HG02884 (cell line): Measurements from ENCODE around the gene NDUFV1.
"Not testable (repeated sequence)": the region's sequence is repeated elsewhere in the genome, so short reads cannot be mapped to it uniquely, and the experiment has no call there.

Experiments
- ATAC-seq: cut with Tn5 transposase; IDR thresholded peaks from one replicate; pipeline ENCODE4 v1.9.1; 2021; ENCODE audit warnings: mild to moderate bottlenecking, moderate library complexity; ENCODE audit not compliant: unreplicated experiment

NDUFV1 gene

DNA sequence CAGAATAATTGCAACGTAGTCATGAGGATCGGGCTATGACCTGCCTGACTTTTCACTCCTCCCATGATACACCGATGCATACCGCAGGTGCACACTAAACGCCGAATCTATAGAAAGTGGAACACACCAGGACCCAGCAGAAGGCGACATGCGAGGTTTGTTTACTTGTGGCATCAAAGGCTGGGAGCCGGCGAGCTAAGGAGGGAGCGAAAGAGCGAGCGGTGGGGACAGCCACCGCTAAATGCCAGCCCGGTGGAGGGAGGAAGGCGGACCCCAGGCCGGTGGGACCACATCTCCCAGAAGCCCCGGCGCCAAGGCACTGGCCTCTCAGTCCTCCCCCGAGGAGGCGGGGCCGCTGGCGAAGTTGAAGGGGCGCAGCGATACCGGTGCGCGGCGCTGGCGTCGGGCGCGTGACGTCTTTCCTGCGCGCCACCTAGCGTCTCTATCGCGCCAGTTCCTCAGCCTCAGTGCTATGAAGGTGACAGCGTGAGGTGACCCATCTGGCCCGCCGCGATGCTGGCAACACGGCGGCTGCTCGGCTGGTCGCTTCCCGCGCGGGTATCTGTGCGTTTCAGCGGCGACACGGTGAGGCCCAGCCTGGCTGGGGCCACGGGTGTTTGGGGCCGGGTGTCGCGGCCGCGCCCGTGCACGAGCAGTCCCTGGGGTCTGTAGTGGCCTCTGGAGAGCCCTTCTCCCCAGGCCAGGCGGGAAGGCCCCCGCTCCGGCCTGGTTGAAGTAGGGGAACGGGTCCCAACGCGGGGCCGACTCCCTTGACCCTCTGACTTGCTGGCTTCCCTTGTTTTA lies at the start of gene NDUFV1:
Gene NDUFV1 (plus strand): TSS at position 445 of the 804 bp plus-strand sequence. CDS start 69 bp downstream, at position 514.
- peak; percentile 93 for ATAC-seq

- no peak for ATAC-seq
These were observed 48.5 kb upstream of the NDUFV1 start for GRCh38 chr11:67558084-67558772.

DNA sequence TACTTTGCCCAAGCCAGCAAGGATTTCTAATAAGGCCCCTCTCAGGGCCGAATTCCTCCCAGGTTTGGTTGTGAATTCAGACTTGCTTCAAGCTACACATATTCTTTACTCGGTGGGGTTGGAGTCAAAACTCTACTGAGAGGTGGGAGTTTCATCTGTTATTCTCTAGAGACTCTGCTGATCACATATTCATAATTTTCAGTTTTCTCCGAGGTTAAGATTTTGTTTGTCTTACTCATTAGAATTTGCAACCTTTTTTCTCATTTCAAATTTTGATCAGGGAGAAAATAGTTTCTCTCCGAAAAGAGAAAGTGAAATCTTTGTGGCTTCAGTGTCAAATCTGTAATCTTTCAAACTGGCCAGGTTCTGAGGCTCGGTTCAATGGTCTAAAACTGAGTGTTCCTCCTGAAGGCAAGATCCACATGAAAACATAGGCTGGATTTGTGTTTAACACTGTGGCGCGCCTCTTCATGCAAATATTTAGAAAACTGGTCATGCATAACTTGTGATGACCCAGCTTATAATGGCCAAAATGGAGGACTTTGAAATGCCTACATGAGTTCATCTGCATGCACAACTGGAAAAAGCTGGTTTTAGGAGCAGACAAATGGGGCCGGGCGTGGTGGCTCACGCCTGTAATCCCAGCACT lies 44.6 kb upstream of the NDUFV1 start:
- no peak for ATAC-seq

DNA sequence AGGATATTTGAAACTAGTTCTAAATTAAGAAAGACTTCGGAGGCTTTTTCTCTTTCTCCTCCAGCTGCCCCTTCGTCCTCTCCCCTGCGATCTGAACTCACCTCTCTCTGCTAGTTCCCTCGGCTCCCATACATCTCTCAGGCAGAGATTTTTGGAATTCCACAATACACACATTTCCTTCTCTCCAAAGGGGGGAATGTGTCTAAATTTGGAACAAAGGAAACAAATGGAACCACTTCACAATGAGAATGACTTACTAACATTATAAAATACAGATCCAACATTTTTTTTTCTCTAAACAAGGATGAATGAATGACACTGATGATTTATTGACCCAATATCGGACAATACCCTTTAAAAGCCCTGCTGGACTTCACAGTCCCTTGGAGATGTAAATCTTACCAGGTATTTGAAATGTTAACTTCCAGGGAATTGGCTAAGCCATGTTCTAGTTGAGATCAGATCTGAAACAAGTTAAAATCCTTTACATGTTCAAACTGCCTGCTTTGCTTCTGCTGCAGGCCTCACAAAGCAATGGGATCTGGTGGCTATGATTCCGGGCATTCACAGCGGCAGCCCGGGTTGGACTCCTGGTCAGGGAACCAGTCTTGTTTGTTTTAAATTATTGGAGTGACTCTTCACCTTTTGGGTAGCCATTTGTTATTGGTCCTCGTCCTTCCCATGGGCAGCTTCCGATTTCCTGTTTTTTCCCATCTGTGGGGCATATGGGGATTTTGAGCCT lies 43.6 kb upstream of the NDUFV1 start:
- ATAC-seq, result no peak

- not testable (repeated sequence) for ATAC-seq
These were observed 43.0 kb upstream of the NDUFV1 start for GRCh38 chr11:67563705-67564114.

- no peak for ATAC-seq
These were observed 42.5 kb upstream of the NDUFV1 start for GRCh38 chr11:67564230-67564629.

DNA sequence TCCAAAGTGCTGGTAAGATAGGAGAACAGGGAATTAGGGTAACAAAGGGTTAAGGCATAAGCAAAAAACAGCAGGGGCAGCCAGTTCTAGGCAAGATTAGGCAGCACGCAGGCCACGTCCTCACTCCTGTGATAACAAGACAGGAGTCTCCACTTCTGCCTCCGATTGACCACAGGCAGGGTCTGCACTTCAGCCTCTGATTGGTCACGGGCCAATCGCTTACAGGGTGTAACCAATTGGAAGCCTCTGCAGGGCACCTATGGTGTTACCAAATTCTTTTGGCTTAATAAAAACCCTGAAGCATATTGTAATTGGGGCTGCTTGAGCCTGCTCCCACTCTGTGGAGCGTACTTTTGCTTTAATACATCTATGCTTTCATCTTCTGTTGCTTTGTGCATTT lies 35.3 kb upstream of the NDUFV1 start:
- ATAC-seq, result no peak

DNA sequence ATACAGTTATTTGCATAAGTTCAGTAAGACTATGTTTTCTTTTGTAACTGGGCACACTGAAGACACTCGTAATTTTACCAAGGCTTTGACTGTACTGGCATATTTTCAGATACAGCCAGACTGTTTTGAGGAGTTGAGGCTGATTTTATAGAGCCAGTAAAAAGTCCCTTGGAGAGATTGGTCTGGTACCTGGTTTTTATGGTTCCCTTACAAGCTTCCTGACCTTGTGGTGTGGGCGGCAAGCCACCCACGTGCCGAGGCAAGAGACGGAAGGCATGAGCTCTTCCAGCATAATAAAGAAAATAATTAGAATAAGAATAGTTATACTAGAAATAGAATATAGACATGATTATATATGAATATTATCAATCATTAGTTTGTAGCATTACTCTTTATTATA lies 34.4 kb upstream of the NDUFV1 start:
- no peak for ATAC-seq

DNA sequence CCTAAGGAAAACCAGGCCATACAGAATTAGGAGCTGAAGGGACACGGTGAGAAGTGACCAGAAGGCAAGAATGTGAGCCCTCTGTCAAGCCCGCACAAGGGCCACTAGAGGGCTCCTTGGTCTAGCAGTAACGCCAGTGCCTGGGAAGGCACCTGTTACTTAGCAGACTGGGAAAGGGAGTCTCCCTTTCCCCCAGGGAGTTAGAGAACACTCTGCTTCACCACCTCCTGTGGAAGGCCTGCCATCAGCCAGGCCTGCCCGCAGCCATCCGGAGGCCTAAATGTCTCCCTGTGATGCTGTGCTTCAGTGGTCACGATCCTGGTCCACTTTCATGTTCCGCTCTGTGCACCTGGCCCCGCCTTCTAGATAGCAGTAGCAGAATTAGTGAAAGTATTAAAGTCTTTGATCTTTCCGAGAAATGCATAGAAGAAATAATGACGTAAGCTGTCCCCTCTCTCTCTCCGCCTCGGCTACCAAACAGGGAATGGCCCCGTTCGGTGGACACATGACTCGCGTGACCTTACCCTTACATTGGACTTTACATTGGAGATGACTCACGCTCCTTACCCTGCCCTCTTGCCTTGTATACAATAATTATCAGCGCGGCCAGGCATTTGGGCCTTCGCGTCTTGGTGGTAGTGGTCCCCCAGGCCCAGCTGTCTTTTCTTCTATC lies 33.9 kb upstream of the NDUFV1 start:
- ATAC-seq, result no peak

DNA sequence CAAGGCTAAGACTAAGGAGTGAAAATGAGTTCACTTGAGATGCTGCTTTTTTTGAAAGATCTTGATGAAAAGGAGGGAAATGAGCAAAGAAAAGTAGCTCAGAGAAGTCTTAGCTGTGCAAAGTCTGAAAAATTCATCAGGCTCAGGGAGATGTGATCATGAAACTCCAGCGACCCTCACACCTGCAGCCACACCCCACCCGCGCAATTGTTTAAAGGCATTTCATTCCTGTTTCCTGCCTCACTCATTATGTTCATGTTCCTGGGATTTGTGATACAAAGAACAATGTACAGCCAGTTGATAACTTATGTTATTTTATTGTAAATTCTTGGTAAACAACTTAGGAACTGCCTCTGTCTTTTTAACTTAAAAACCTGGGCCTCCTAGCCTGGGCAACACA lies 31.8 kb upstream of the NDUFV1 start:
- no peak for ATAC-seq

DNA sequence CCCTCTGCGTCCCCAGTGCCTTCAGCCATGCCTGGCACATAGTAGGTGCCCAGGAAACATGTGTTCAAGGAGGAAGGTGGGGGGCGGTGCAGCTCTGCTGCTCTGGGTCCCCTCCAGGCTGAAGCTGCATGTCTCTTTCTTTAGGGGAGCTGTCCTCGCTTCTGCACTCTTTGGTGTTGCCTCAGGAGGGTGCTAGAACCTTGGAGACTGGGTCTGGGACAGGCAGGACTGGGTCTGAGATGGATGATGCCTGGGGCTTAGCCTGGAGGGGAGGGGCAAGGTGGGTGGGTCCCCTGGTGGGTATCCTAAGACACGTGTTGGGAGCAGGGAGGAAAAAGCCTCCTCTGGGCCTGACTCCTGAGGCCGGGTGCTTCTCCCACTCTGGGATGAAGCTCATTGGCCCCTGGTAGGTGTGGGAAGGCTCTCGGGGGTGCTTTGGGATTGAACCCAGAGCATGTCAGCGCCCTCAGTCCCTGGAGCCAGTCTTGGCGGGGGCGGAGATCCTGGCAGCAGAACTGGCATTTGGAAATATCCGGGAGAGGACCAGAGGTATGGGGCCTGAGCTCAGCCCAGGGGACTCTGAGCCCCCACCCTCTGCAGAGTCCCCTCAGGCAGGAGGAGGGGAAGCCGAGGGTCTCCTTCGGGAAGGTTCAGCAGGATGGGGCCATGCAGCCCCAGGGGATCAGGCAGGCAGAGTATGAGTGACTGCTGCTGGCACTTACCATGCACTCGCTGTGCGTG lies 29.8 kb upstream of the NDUFV1 start:
- ATAC-seq, result no peak

DNA sequence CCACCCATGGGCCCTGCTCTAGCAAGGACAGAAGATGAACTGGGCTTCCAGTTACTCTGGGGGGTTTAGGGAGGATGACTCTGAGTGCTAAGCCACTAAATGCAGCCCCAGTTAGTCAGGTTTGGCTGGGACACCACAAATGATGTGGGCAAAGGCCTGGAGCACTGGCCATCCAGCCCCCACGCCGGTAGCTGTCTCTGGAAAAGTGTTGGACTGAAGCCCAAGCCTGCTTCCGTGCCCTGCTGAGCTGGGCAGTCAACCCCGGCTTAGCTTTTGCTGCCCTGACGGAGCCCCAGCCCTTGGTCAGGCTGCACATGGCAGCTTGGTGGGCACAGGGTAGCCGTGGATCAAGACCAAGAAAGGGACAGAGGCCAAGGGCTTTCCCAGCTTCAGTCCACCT lies 28.8 kb upstream of the NDUFV1 start:
- no peak for ATAC-seq

GRCh38 chr11:67581469-67581868 lies 25.3 kb upstream of the NDUFV1 start:
- no peak for ATAC-seq

DNA sequence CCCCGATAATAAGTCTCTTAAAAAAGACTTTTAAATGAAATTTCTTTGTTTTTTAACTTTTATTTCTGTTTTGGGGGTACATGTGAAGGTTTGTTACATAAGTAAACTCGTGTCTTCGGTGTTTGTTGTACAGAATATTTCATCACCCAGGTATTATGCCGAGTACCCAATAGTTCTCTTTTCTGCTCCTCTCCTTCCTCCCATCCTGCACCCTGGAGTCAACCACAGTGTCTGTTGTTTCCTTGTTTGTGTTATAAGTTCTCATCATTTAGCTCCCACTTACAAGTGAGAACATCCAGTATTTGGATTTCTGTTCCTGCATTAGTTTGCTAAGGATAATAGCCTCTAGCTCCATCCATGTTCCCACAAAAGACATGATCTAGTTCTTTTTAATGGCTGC lies 24.7 kb upstream of the NDUFV1 start:
- ATAC-seq, result no peak

GRCh38 chr11:67583247-67584204 lies 23.2 kb upstream of the NDUFV1 start, which contains the start of gene GSTP1:
Gene GSTP1 (plus strand): TSS chr11:67583812. CDS start chr11:67583844, 32 bp downstream.
- ATAC-seq, result peak; percentile 54

DNA sequence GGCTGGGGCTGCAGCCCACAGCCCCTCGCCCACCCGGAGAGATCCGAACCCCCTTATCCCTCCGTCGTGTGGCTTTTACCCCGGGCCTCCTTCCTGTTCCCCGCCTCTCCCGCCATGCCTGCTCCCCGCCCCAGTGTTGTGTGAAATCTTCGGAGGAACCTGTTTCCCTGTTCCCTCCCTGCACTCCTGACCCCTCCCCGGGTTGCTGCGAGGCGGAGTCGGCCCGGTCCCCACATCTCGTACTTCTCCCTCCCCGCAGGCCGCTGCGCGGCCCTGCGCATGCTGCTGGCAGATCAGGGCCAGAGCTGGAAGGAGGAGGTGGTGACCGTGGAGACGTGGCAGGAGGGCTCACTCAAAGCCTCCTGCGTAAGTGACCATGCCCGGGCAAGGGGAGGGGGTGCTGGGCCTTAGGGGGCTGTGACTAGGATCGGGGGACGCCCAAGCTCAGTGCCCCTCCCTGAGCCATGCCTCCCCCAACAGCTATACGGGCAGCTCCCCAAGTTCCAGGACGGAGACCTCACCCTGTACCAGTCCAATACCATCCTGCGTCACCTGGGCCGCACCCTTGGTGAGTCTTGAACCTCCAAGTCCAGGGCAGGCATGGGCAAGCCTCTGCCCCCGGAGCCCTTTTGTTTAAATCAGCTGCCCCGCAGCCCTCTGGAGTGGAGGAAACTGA lies 22.4 kb upstream of the NDUFV1 start:
- ATAC-seq, result no peak

GRCh38 chr11:67584881-67585873 lies 21.6 kb upstream of the NDUFV1 start:
- ATAC-seq, result no peak
